Panc1 (cell line): ENCODE measurements around the gene QPCT. TPM values are rescaled to one million over a fixed set of nuclear protein-coding genes. Genes with fewer than 3 reads are reported as not detected.
"Not testable (repeated sequence)": the region's sequence is repeated elsewhere in the genome, so short reads cannot be mapped to it uniquely, and the experiment has no call there.

ENCODE experiments used
- ATAC-seq: fragments of 200-7000 bp; cut with Tn5 transposase; 2 replicates; pipeline ENCODE4 v1.9.1; 2020; ENCODE audit warnings: mild to moderate bottlenecking, moderate library complexity
- BruUV-seq: library from RNA; stranded (reverse); fragments of 400-500 nt; replicated peaks from 2 replicates; lab custom pipeline; 2021; lab: Mats Ljungman, UMichigan
- CTCF ChIA-PET: fragments of 300-600 bp; sonication (Branson Sonifier 250); formaldehyde crosslinking; loops from one replicate; lab custom pipeline; 2022; ENCODE audit warnings: antibody characterized with exemption; lab: Charles Lee
- POLR2A ChIA-PET: fragments of 300-600 bp; sonication (Branson Sonifier 250); formaldehyde crosslinking; loops from one replicate; lab custom pipeline; 2022; ENCODE audit warnings: antibody characterized with exemption; lab: Charles Lee
- DNase-seq: peaks from one replicate; pipeline ENCODE4 v3.0.0-alpha.2; 2010; ENCODE audit warnings: low read depth, low spot score
- H3K27ac ChIP-seq: 2 replicates; pipeline ENCODE4 v1.5.1; 2011; ENCODE audit warnings: mild to moderate bottlenecking, low read length, inconsistent platforms
- H3K27me3 ChIP-seq: fragments of 200-500 bp; sonication (Bioruptor generic); 2 replicates; pipeline ENCODE4 v1.6.0; 2014; ENCODE audit warnings: low read length, inconsistent platforms; ENCODE audit not compliant: control insufficient read depth, insufficient read depth
- H3K36me3 ChIP-seq: fragments of 200-500 bp; sonication (Bioruptor generic); 2 replicates; pipeline ENCODE4 v1.5.1; 2014; ENCODE audit warnings: inconsistent platforms, mild to moderate bottlenecking, low read length, moderate library complexity; ENCODE audit not compliant: control insufficient read depth, insufficient read depth
- H3K4me1 ChIP-seq: 2 replicates; pipeline ENCODE4 v1.5.1; 2011; ENCODE audit warnings: inconsistent platforms, mild to moderate bottlenecking, low read length, moderate library complexity; ENCODE audit not compliant: control insufficient read depth, insufficient read depth
- H3K4me3 ChIP-seq, 2 experiments: 2 replicates each; pipeline ENCODE4 v1.5.1; 2011 to 2012; ENCODE audit warnings: low read depth in 2 of 2, low read length in 2 of 2, mild to moderate bottlenecking in 2 of 2, inconsistent platforms in 1 of 2, moderate library complexity in 1 of 2
- H3K9me3 ChIP-seq: fragments of 200-500 bp; sonication (Bioruptor generic); 2 replicates; pipeline ENCODE4 v1.5.1; 2014; ENCODE audit warnings: low read depth, mild to moderate bottlenecking, inconsistent platforms, low read length, moderate library complexity; ENCODE audit not compliant: control insufficient read depth, insufficient read depth
- CTCF ChIP-seq: fragments of 450-650 bp; IDR thresholded peaks from 2 replicates; pipeline ENCODE4 v1.5.1; 2017; ENCODE audit warnings: mild to moderate bottlenecking
- POLR2AphosphoS5 ChIP-seq: IDR thresholded peaks from 2 replicates; pipeline ENCODE4 v1.6.1; 2012; ENCODE audit warnings: mild to moderate bottlenecking, low read depth, low read length, moderate library complexity
- SIN3A ChIP-seq: IDR thresholded peaks from 2 replicates; pipeline ENCODE4 v1.6.1; 2012; ENCODE audit warnings: low read depth, mild to moderate bottlenecking, low read length, moderate library complexity, borderline replicate concordance; ENCODE audit not compliant: insufficient read depth
- TCF7L2 ChIP-seq: IDR thresholded peaks from 2 replicates; pipeline ENCODE4 v1.6.1; 2011; ENCODE audit warnings: mild to moderate bottlenecking, low read depth, low read length, inconsistent platforms
- in situ Hi-C: cut with HindIII; loops from 2 replicates; pipeline ENCODE4 v1.10.0; 2016; ENCODE audit warnings: low sequenced_read_pairs, low pct_unique_long_range_greater_than_20kb
- intact Hi-C: fragments of 100-400 bp; cut with micrococcal nuclease; formaldehyde crosslinking; loops from one replicate; pipeline ENCODE4 v1.10.0; 2022; ENCODE audit not compliant: unreplicated experiment
- total RNA-seq: library from RNA; stranded (reverse); gene quantifications from one replicate; pipeline ENCODE4 v1.2.1, GENCODE V29; 2021; ENCODE audit not compliant: unreplicated experiment
- TF ChIP-seq, protein P1 (sequence below), 2 experiments: IDR thresholded peaks; 2 replicates each; pipeline ENCODE4 v1.6.1; 2011 to 2012; ENCODE audit warnings: low read depth in 2 of 2, control low read depth in 1 of 2, low read length in 1 of 2, mild to moderate bottlenecking in 1 of 2, moderate library complexity in 1 of 2; ENCODE audit not compliant: insufficient read depth in 1 of 2

The QPCT gene
- total RNA-seq, 1 experiment from 2014 or later = 2.3 TPM

- Histone ChIP-seq H3K27me3 (peaks cover 4% of the 10 kb centered on the region; the same call in 1 of the 2 replicates), H3K4me3 (no peak overlapping the region), H3K4me1 (no peaks in the 10 kb centered on the region), H3K36me3 (no peaks in the 10 kb centered on the region), H3K27ac (no peak overlapping the region), H3K9me3 (no peaks in the 10 kb centered on the region)
- intact Hi-C loops = no loop called here
- in situ Hi-C loops = no loop called here
- no TSS peak for BruUV-seq
- no peak for TF ChIP-seq CTCF
- TF ChIP-seq POLR2AphosphoS5 = no peak
- no peak for TF ChIP-seq SIN3A
- no peak for TF ChIP-seq TCF7L2
- TF ChIP-seq, protein P1, sequence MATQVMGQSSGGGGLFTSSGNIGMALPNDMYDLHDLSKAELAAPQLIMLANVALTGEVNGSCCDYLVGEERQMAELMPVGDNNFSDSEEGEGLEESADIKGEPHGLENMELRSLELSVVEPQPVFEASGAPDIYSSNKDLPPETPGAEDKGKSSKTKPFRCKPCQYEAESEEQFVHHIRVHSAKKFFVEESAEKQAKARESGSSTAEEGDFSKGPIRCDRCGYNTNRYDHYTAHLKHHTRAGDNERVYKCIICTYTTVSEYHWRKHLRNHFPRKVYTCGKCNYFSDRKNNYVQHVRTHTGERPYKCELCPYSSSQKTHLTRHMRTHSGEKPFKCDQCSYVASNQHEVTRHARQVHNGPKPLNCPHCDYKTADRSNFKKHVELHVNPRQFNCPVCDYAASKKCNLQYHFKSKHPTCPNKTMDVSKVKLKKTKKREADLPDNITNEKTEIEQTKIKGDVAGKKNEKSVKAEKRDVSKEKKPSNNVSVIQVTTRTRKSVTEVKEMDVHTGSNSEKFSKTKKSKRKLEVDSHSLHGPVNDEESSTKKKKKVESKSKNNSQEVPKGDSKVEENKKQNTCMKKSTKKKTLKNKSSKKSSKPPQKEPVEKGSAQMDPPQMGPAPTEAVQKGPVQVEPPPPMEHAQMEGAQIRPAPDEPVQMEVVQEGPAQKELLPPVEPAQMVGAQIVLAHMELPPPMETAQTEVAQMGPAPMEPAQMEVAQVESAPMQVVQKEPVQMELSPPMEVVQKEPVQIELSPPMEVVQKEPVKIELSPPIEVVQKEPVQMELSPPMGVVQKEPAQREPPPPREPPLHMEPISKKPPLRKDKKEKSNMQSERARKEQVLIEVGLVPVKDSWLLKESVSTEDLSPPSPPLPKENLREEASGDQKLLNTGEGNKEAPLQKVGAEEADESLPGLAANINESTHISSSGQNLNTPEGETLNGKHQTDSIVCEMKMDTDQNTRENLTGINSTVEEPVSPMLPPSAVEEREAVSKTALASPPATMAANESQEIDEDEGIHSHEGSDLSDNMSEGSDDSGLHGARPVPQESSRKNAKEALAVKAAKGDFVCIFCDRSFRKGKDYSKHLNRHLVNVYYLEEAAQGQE (IDR thresholded peaks at IDR 0.05; ENCODE audit: insufficient read depth in 1 of 2, low read depth in 2 of 2, low read length in 1 of 2) = no peak
- CTCF ChIA-PET = no interaction called here
- ATAC-seq = no peak
- POLR2A ChIA-PET = no interaction called here
- DNase-seq = no peak
Observed at GRCh38 chr2:37378411-37378810, 34.0 kb downstream of the QPCT start.

- in situ Hi-C loops = no loop called here
- Histone ChIP-seq H3K36me3 (no peaks in the 10 kb centered on the region), H3K27ac (no peak overlapping the region), H3K4me3 (no peak overlapping the region), H3K4me1 (no peaks in the 10 kb centered on the region), H3K9me3 (no peaks in the 10 kb centered on the region), H3K27me3 (peaks cover 2% of the 10 kb centered on the region; the same call in 1 of the 2 replicates)
- no peak for DNase-seq
- ChIA-PET POLR2A (no interaction called here), CTCF (no interaction called here)
- no TSS peak for BruUV-seq
- no peak for ATAC-seq
- intact Hi-C loops = no loop called here
- TF ChIP-seq CTCF (no peak), POLR2AphosphoS5 (no peak), TCF7L2 (no peak), SIN3A (no peak)
- TF ChIP-seq, protein P1 (IDR thresholded peaks at IDR 0.05; ENCODE audit: insufficient read depth in 1 of 2, low read depth in 2 of 2, low read length in 1 of 2) = no peak
Observed at GRCh38 chr2:37379881-37380296, 35.5 kb downstream of the QPCT start.

DNA sequence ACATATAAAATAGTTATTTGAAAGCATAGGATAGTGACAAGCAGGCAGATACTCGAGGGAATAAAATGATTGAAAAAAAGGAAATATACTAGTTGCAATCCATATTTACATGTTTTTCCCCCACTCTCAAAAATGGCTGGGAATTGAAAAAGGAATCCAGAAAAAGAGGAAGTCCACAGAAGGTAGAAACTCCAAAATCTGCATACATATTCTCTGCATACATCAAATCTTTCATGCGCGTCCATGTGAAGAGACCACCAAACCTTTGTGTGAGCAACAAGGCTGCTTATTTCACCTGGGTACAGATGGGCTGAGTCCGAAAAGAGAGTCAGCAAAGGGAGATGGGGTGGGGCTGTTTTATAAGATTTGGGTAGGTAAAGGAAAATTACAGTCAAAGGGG, 36.4 kb downstream of the QPCT start:
- H3K9me3 ChIP-seq, H3K4me3 ChIP-seq, DNase-seq, CTCF ChIA-PET, H3K27me3 ChIP-seq, intact Hi-C loops, in situ Hi-C loops, POLR2A ChIA-PET, ATAC-seq, H3K36me3 ChIP-seq, H3K27ac ChIP-seq, BruUV-seq, H3K4me1 ChIP-seq: not testable (repeated sequence)

- BruUV-seq, CTCF ChIA-PET: not testable (repeated sequence)
Observed at GRCh38 chr2:37384261-37384660, 39.8 kb downstream of the QPCT start.

More at GRCh38 chr2:37384261-37384660, 39.8 kb downstream of the QPCT start:
- POLR2A ChIA-PET, DNase-seq, ATAC-seq, intact Hi-C loops, H3K27ac ChIP-seq, H3K4me3 ChIP-seq, H3K9me3 ChIP-seq, H3K27me3 ChIP-seq, H3K36me3 ChIP-seq, H3K4me1 ChIP-seq, in situ Hi-C loops: not testable (repeated sequence)
